CD4-positive, alpha-beta memory T cell (primary cell): ENCODE data around the gene LRRC30. TPM values are rescaled to one million over a fixed set of nuclear protein-coding genes. Genes with fewer than 3 reads are reported as not detected.
"Not testable (repeated sequence)": the region's sequence is repeated elsewhere in the genome, so short reads cannot be mapped to it uniquely, and the experiment has no call there.

Experiments used
- CTCF ChIA-PET: fragments of 350-600 bp; sonication (Branson Sonifier 250); formaldehyde crosslinking; loops from one replicate; lab custom pipeline; 2021; ENCODE audit warnings: inconsistent platforms; ENCODE audit not compliant: partially characterized antibody; lab: Charles Lee
- POLR2A ChIA-PET: fragments of 350-600 bp; sonication (Branson Sonifier 250); formaldehyde crosslinking; loops from one replicate; lab custom pipeline; 2021; ENCODE audit not compliant: partially characterized antibody; lab: Charles Lee
- DNase-seq, 5 donors: peaks; one replicate each; pipeline versions ENCODE4 v3.0.0 to v3.0.0-alpha.2; 2020 to 2022; ENCODE audit warnings: mixed read lengths in 1 of 5
- H3K27ac ChIP-seq: one replicate; pipeline ENCODE4 v1.7.0; 2013; ENCODE audit warnings: low read depth, low read length
- H3K27me3 ChIP-seq: 2 replicates; pipeline ENCODE4 v1.7.0; 2013; ENCODE audit warnings: mild to moderate bottlenecking, low read length, moderate library complexity; ENCODE audit not compliant: insufficient read depth
- H3K36me3 ChIP-seq: 2 replicates; pipeline ENCODE4 v1.7.0; 2013; ENCODE audit warnings: mild to moderate bottlenecking, low read length, moderate library complexity; ENCODE audit not compliant: insufficient read depth
- H3K4me1 ChIP-seq: 2 replicates; pipeline ENCODE4 v1.7.0; 2013; ENCODE audit warnings: mild to moderate bottlenecking, low read length, moderate library complexity; ENCODE audit not compliant: insufficient read depth
- H3K4me3 ChIP-seq, 2 donors: one replicate each; pipeline ENCODE4 v1.7.0; 2013; ENCODE audit warnings: low read length in 2 of 2, mild to moderate bottlenecking in 1 of 2
- H3K9me3 ChIP-seq, 2 donors: one replicate each; pipeline ENCODE4 v1.7.0; 2013; ENCODE audit warnings: low read length in 2 of 2, control low read depth in 1 of 2; ENCODE audit not compliant: control insufficient read depth in 1 of 2
- H3K27ac Mint-ChIP-seq, 7 donors: one replicate each; pipeline ENCODE4 v1.8.0; 2020 to 2021; ENCODE audit warnings: mixed read lengths in 7 of 7, mild to moderate bottlenecking in 6 of 7, inconsistent platforms in 3 of 7, moderate library complexity in 3 of 7
- H3K27me3 Mint-ChIP-seq, 2 donors: one replicate each; pipeline ENCODE4 v1.8.0; 2020 to 2021; ENCODE audit warnings: mixed read lengths in 2 of 2
- H3K36me3 Mint-ChIP-seq, 2 donors: one replicate each; pipeline ENCODE4 v1.8.0; 2020 to 2021; ENCODE audit warnings: mixed read lengths in 2 of 2, inconsistent platforms in 1 of 2, mild to moderate bottlenecking in 1 of 2
- H3K4me1 Mint-ChIP-seq, 4 donors: one replicate each; pipeline ENCODE4 v1.8.0; 2020 to 2021; ENCODE audit warnings: mixed read lengths in 4 of 4, mild to moderate bottlenecking in 1 of 4
- H3K4me3 Mint-ChIP-seq, 8 donors: one replicate each; pipeline ENCODE4 v1.8.0; 2020 to 2021; ENCODE audit warnings: mixed read lengths in 8 of 8, mild to moderate bottlenecking in 7 of 8, moderate library complexity in 6 of 8, inconsistent platforms in 3 of 8
- H3K9me3 Mint-ChIP-seq, 8 donors: one replicate each; pipeline ENCODE4 v1.8.0; 2020 to 2021; ENCODE audit warnings: mixed read lengths in 8 of 8, mild to moderate bottlenecking in 5 of 8, inconsistent platforms in 3 of 8, moderate library complexity in 1 of 8
- intact Hi-C: fragments of 100-400 bp; cut with micrococcal nuclease; formaldehyde crosslinking; loops from one replicate; pipeline ENCODE4 v1.15.1; 2023
- polyA plus RNA-seq, 2 donors: library from polyadenylated mRNA; unstranded; fragments of 300-500 nt; fragmentation: Illumina TruSeq; gene quantifications; one replicate each; pipeline ENCODE4 v1.2.3, GENCODE V29; 2021
- total RNA-seq, 2 experiments: library from RNA; stranded (reverse); gene quantifications; one replicate each; pipeline ENCODE4 v1.2.3, GENCODE V29; 2021

LRRC30 gene
- total and polyA plus RNA-seq, 4 experiments from 2014 or later, result not detected

- Mint-ChIP-seq H3K27ac (no peak overlapping the region), H3K9me3 (peaks cover 0 to 5% (median 2%) of the 10 kb centered on the region in 8 donors), H3K4me3 (no peak overlapping the region), H3K36me3 (no peaks in the 10 kb centered on the region), H3K4me1 (peaks cover 0 to 1% (median 0%) of the 10 kb centered on the region in 4 donors), H3K27me3 (no peaks in the 10 kb centered on the region)
- ChIA-PET CTCF (no interaction called here), POLR2A (no interaction called here)
- DNase-seq, result no peak
- H3K27ac ChIP-seq, result no peak overlapping the region
- H3K36me3 ChIP-seq, result no peaks in the 10 kb centered on the region
- intact Hi-C loops, result no loop called here
- H3K9me3 ChIP-seq, result no peaks in the 10 kb centered on the region
- H3K4me3 ChIP-seq, result no peak overlapping the region
- H3K4me1 ChIP-seq, result no peaks in the 10 kb centered on the region
- H3K27me3 ChIP-seq, result no peaks in the 10 kb centered on the region
Observed at GRCh38 chr18:7198326-7198725, 32.6 kb upstream of the LRRC30 start.

DNA sequence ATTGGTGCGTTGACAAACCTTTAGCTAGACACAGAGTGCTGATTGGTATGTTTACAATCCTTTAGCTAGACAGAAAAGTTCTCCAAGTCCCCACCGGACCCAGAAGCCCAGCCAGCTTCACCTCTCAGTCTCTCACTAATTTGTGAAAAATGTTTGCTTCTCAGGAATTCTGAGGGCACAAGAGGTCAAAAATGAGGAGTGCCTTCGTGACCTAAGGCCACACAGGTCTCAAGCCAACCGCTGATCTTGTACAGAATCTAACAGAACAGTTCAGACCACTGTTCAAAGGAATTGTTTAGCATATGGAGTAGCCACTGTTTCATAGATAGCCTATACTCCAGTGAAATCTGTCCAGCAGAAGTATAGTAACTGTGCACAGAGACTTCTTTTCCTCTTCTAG is 29.8 kb upstream of the LRRC30 start:
- no peak for DNase-seq
- Histone ChIP-seq H3K36me3 (no peaks in the 10 kb centered on the region), H3K27ac (no peak overlapping the region), H3K27me3 (no peaks in the 10 kb centered on the region), H3K4me1 (no peaks in the 10 kb centered on the region), H3K9me3 (no peaks in the 10 kb centered on the region), H3K4me3 (no peak overlapping the region)
- H3K4me3 Mint-ChIP-seq, result no peak overlapping the region
- POLR2A ChIA-PET, result no interaction called here
- intact Hi-C loops, result no loop called here
- H3K9me3 Mint-ChIP-seq, result peaks cover 0 to 5% (median 2%) of the 10 kb centered on the region in 8 donors
- CTCF ChIA-PET, result interaction anchor here (1.5 kb wide), 1 partner anchor 11 kb away, joined by 3 read pairs; no protein-coding TSS in a partner anchor
- peaks cover 0 to 1% (median 0%) of the 10 kb centered on the region in 4 donors for H3K4me1 Mint-ChIP-seq
- no peaks in the 10 kb centered on the region for H3K27me3 Mint-ChIP-seq
- H3K36me3 Mint-ChIP-seq, result no peaks in the 10 kb centered on the region
- H3K27ac Mint-ChIP-seq, result no peak overlapping the region

DNA sequence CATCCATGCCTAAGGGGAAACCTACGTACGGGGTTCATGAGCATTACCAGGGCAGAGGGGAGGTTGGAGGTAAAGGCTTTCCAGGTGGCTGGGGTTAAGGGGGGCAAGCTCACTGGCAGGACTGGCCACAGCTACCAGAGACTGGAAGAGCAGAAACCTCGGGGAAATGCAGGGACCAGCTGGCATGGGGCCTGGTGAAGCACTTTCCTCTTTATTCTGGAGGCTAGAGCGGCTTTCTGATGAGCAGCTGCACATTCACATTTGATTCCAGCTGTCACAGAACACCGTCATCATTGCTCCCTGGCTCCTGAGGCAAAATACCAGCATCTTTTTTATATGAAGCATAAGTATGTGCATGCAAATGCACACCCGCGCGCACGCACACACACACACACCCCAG is 28.7 kb upstream of the LRRC30 start:
- Mint-ChIP-seq H3K4me1 (no peaks in the 10 kb centered on the region), H3K27me3 (no peaks in the 10 kb centered on the region), H3K9me3 (peaks cover 0 to 5% (median under 1%) of the 10 kb centered on the region in 8 donors), H3K4me3 (no peak overlapping the region), H3K36me3 (no peaks in the 10 kb centered on the region), H3K27ac (no peak overlapping the region)
- no peaks in the 10 kb centered on the region for H3K4me1 ChIP-seq
- no peak overlapping the region for H3K4me3 ChIP-seq
- no peak overlapping the region for H3K27ac ChIP-seq
- H3K36me3 ChIP-seq, result no peaks in the 10 kb centered on the region
- ChIA-PET POLR2A (no interaction called here), CTCF (no interaction called here)
- no peaks in the 10 kb centered on the region for H3K27me3 ChIP-seq
- intact Hi-C loops, result no loop called here
- DNase-seq, result no peak
- H3K9me3 ChIP-seq, result no peaks in the 10 kb centered on the region

DNA sequence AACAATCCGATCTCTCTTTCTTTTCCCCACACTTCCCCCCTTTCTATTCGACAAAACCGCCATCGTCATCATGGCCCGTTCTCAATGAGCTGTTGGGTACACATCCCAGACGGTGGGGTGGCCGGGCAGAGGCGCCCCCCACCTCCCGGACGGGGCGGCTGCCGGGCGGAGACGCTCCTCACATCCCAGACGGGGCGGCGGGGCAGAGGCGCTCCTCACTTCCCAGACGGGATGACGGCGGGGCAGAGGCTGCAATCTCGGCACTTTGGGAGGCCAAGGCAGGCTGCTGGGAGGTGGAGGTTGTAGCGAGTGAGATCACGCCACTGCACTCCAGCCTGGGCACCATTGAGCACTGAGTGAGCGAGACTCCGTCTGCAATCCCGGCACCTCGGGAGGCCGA is 27.3 kb upstream of the LRRC30 start:
- DNase-seq, H3K4me3 ChIP-seq, H3K36me3 Mint-ChIP-seq, H3K36me3 ChIP-seq, H3K27me3 Mint-ChIP-seq, H3K9me3 ChIP-seq, intact Hi-C loops, H3K9me3 Mint-ChIP-seq, H3K4me3 Mint-ChIP-seq, H3K27ac ChIP-seq, H3K4me1 Mint-ChIP-seq, CTCF ChIA-PET, H3K27me3 ChIP-seq, POLR2A ChIA-PET, H3K4me1 ChIP-seq, H3K27ac Mint-ChIP-seq: not testable (repeated sequence)

- CTCF ChIA-PET, result no interaction called here
- Mint-ChIP-seq H3K27me3 (no peaks in the 10 kb centered on the region), H3K4me1 (no peaks in the 10 kb centered on the region), H3K27ac (no peak overlapping the region), H3K36me3 (no peaks in the 10 kb centered on the region), H3K9me3 (peaks cover 0 to 2% (median 0%) of the 10 kb centered on the region in 8 donors), H3K4me3 (no peak overlapping the region)
- intact Hi-C loops, result no loop called here
- no peak overlapping the region for H3K4me3 ChIP-seq
- H3K36me3 ChIP-seq, result no peaks in the 10 kb centered on the region
- DNase-seq, result no peak
- H3K27ac ChIP-seq, result no peak overlapping the region
- H3K9me3 ChIP-seq, result no peaks in the 10 kb centered on the region
- POLR2A ChIA-PET, result no interaction called here
- H3K4me1 ChIP-seq, result no peaks in the 10 kb centered on the region
- H3K27me3 ChIP-seq, result no peaks in the 10 kb centered on the region
Observed at GRCh38 chr18:7205346-7205745, 25.5 kb upstream of the LRRC30 start.

GRCh38 chr18:7206217-7206616 is 24.7 kb upstream of the LRRC30 start:
- Mint-ChIP-seq H3K27me3 (no peaks in the 10 kb centered on the region), H3K4me3 (no peak overlapping the region), H3K36me3 (no peaks in the 10 kb centered on the region), H3K4me1 (no peaks in the 10 kb centered on the region), H3K9me3 (peaks cover 0 to 4% (median 0%) of the 10 kb centered on the region in 8 donors), H3K27ac (no peak overlapping the region)
- no peaks in the 10 kb centered on the region for H3K27me3 ChIP-seq
- no peaks in the 10 kb centered on the region for H3K4me1 ChIP-seq
- POLR2A ChIA-PET, result no interaction called here
- no peaks in the 10 kb centered on the region for H3K9me3 ChIP-seq
- no peak overlapping the region for H3K4me3 ChIP-seq
- intact Hi-C loops, result no loop called here
- CTCF ChIA-PET, result no interaction called here
- no peaks in the 10 kb centered on the region for H3K36me3 ChIP-seq
- no peak overlapping the region for H3K27ac ChIP-seq
- no peak for DNase-seq

- CTCF ChIA-PET, result no interaction called here
- H3K27me3 Mint-ChIP-seq, result no peaks in the 10 kb centered on the region
- H3K4me3 Mint-ChIP-seq, result no peak overlapping the region
Observed at GRCh38 chr18:7207366-7207915, 23.4 kb upstream of the LRRC30 start.

More at GRCh38 chr18:7207366-7207915, 23.4 kb upstream of the LRRC30 start:
- no peak for DNase-seq
- POLR2A ChIA-PET, result no interaction called here
- no peaks in the 10 kb centered on the region for H3K36me3 Mint-ChIP-seq
- Histone ChIP-seq H3K4me3 (no peak overlapping the region), H3K4me1 (no peaks in the 10 kb centered on the region), H3K9me3 (no peaks in the 10 kb centered on the region), H3K27me3 (no peaks in the 10 kb centered on the region), H3K27ac (no peak overlapping the region), H3K36me3 (no peaks in the 10 kb centered on the region)
- no peak overlapping the region for H3K27ac Mint-ChIP-seq
- intact Hi-C loops, result no loop called here
- no peaks in the 10 kb centered on the region for H3K4me1 Mint-ChIP-seq
- H3K9me3 Mint-ChIP-seq, result peaks cover 0 to 4% (median 0%) of the 10 kb centered on the region in 8 donors
